GM19397 (cell line): ENCODE data around the gene ISLR.

Source experiments
- ATAC-seq: cut with Tn5 transposase; IDR thresholded peaks from one replicate; pipeline ENCODE4 v1.9.1; 2021; ENCODE audit warnings: mild to moderate bottlenecking, moderate library complexity; ENCODE audit not compliant: unreplicated experiment

ISLR gene

GRCh38 chr15:74209997-74210671 is 36.6 kb downstream of the ISLR start:
- no peak for ATAC-seq

- no peak for ATAC-seq
Observed at GRCh38 chr15:74210729-74211128, 37.2 kb downstream of the ISLR start.

- ATAC-seq: no peak
Observed at GRCh38 chr15:74211656-74212055, 38.1 kb downstream of the ISLR start.

GRCh38 chr15:74212494-74212893 is 39.0 kb downstream of the ISLR start:
- ATAC-seq: no peak

- ATAC-seq: no peak
Observed at GRCh38 chr15:74213858-74214284, 40.4 kb downstream of the ISLR start.

- ATAC-seq: no peak
Observed at GRCh38 chr15:74214324-74215021, 41.0 kb downstream of the ISLR start.

GRCh38 chr15:74215958-74216357 is 42.4 kb downstream of the ISLR start:
- no peak for ATAC-seq

- no peak for ATAC-seq
Observed at GRCh38 chr15:74216949-74217348, 43.4 kb downstream of the ISLR start.

- no peak for ATAC-seq
Observed at GRCh38 chr15:74217907-74218885, 44.7 kb downstream of the ISLR start.

- no peak for ATAC-seq
Observed at GRCh38 chr15:74220475-74221248, 47.2 kb downstream of the ISLR start.

- ATAC-seq: no peak
Observed at GRCh38 chr15:74221399-74222239, 48.1 kb downstream of the ISLR start.

- no peak for ATAC-seq
Observed at GRCh38 chr15:74222240-74223119, 49.0 kb downstream of the ISLR start.

GRCh38 chr15:74225928-74226327 is 52.4 kb downstream of the ISLR start:
- no peak for ATAC-seq
